ENCODE data around the gene HOMER3. TPM values are rescaled to one million over a fixed set of nuclear protein-coding genes. Genes with fewer than 3 reads are reported as not detected.

HOMER3 gene
- total RNA-seq = 63.8 and 67.1 TPM in 2 replicates

DNA sequence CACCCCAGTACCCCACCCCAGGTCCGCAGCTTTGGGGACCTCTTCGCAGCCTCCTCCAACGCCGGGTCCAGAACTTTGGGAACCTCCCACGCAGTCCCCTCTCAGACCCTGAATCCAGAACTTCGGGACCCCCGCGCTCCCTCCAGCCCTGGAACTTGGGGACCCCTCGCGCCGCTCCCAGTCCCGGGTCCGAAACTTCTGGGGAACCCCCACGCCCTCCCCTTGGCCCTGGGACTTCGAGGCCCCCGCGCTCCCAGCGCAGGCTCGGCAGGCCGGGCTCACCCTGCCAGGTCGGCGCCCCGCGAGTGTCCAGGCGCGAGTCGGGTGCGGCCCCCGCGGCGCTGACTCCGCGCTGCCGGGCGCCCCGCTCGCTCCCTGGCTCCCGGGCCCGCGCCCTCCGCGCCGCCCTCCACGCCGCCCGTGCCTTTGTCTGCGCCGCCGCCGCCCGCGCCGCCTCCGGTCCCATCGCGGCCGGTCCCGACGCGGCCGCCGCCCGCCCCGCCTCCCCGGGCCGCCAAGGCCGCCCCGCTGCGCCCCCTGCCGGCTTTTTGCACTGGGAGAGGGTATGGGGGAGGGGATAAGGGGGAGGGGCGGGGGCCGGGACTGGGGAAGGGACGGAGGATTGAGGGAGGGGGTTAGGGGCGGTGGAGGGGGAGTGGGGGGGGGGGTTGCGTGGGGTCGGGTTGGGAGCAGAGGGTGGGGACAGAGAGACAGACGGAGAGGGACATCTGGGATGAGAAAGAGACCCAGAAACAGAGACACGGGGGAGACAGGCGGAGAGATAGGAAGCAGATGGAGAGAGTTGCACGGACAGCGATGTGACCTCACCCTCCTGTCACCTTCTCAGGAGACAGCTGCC is at the start of gene HOMER3:
Gene HOMER3, minus strand, starts transcription at position 449 of the 859 bp plus-strand sequence. CDS start 2,235 bp downstream, outside the sequence.

GRCh38 chr19:18919086-18919899 is 21.7 kb downstream of the HOMER3 start, which contains the start of the genes COPE and DDX49:
Gene COPE (minus strand): TSS chr19:18919387. CDS start chr19:18919348, 39 bp downstream.
Gene DDX49 (plus strand): TSS chr19:18919715. CDS start chr19:18919742, 27 bp downstream.

GRCh38 chr19:18895824-18896341 is 45.1 kb downstream of the HOMER3 start, which contains the start of gene CERS1:
Gene CERS1 (minus strand): TSS chr19:18896158. CDS start chr19:18896072, 86 bp downstream.

Other genes with a start within 250 kb of the HOMER3 start
- gene COMP, start 149.9 kb downstream of the HOMER3 start, total RNA-seq = not detected in 2 replicates
- gene UPF1, start 109.3 kb downstream of the HOMER3 start, total RNA-seq = 42.7 and 45.6 TPM in 2 replicates
- 0.34 and 1.5 TPM in 2 replicates for gene CERS1, start 45.1 kb downstream of the HOMER3 start, total RNA-seq
- gene COPE, start 21.8 kb downstream of the HOMER3 start, total RNA-seq = 357 and 370 TPM in 2 replicates
- gene DDX49, start 21.5 kb downstream of the HOMER3 start, total RNA-seq = 64.8 and 77.8 TPM in 2 replicates
- gene SUGP2, start 92.3 kb upstream of the HOMER3 start, total RNA-seq = 23.6 and 24.0 TPM in 2 replicates
- 47.9 and 48.3 TPM in 2 replicates for gene ARMC6, start 92.4 kb upstream of the HOMER3 start, total RNA-seq
- 6.2 and 6.9 TPM in 2 replicates for gene SLC25A42, start 122.8 kb upstream of the HOMER3 start, total RNA-seq
- 28.6 and 30.5 TPM in 2 replicates for gene TMEM161A, start 197.3 kb upstream of the HOMER3 start, total RNA-seq
- gene MEF2B, start 229.0 kb upstream of the HOMER3 start, total RNA-seq = 0.15 TPM in 1 of 2 replicates, not detected in the other